Measurements from ENCODE around the gene MAN1C1. TPM values are rescaled to one million over a fixed set of nuclear protein-coding genes. Genes with fewer than 3 reads are reported as not detected.
A peak's percentile ranks its signal among the peaks of the same experiment; 100 is the strongest.
"Not testable (repeated sequence)": the region's sequence is repeated elsewhere in the genome, so short reads cannot be mapped to it uniquely, and the experiment has no call there.

Gene MAN1C1
- total RNA-seq, 1 donor from 2014 or later, result 22.6 TPM

DNA sequence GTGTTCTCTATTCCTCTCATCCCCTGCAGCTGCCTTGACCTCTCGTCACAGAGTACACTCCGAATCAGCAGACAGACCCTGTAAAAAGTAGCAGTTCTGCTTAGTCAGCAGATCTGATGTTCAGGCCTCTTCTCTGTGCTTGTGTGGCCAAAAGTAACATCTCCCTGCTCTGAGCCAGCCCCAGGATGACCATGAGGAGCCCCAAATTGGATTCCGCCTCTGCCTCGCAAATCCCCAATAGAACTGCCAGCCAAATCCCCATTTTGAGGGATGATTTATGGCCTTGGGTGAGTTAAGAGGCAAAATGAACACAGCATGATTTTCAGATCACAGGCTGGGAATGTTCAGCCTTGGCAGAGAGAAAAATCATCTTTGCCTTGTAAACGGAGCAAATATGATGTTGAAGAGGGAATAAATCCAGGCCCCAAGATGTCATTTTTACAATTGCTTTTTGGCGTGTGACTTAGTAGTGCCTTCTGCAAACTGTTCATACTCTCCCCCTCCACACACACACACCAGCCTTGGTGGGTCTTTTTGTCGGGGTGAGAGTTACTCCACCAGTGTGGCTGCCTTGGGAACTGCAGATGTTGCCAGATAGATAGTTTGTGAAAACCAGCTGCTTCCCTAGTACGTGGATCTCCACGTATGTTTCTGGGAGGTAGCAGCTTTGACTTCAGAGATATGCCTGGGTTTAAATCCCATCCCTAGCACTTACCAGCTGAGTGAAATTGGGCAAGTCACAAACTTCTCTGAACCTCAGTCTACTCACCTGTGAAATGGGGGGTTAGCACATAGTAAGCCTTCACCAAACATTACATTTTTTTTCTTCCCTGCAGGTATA is 77.8 kb downstream of the MAN1C1 start:
- H3K36me3 Mint-ChIP-seq (ENCODE audit: low read depth), result no peaks in the 10 kb centered on the region
- H3K4me1 Mint-ChIP-seq, result peaks cover 50% of the 10 kb centered on the region
- no peak overlapping the region for H3K4me3 Mint-ChIP-seq
- no peak for DNase-seq (ENCODE audit: low read depth, low spot score)
- TF ChIP-seq, protein P1, sequence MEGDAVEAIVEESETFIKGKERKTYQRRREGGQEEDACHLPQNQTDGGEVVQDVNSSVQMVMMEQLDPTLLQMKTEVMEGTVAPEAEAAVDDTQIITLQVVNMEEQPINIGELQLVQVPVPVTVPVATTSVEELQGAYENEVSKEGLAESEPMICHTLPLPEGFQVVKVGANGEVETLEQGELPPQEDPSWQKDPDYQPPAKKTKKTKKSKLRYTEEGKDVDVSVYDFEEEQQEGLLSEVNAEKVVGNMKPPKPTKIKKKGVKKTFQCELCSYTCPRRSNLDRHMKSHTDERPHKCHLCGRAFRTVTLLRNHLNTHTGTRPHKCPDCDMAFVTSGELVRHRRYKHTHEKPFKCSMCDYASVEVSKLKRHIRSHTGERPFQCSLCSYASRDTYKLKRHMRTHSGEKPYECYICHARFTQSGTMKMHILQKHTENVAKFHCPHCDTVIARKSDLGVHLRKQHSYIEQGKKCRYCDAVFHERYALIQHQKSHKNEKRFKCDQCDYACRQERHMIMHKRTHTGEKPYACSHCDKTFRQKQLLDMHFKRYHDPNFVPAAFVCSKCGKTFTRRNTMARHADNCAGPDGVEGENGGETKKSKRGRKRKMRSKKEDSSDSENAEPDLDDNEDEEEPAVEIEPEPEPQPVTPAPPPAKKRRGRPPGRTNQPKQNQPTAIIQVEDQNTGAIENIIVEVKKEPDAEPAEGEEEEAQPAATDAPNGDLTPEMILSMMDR (conservative IDR thresholded peaks at IDR 0.05), result no peak
- H3K9me3 Mint-ChIP-seq, result no peaks in the 10 kb centered on the region
- H3K27ac Mint-ChIP-seq (ENCODE audit: unreplicated experiment), result no peak overlapping the region
- no peaks in the 10 kb centered on the region for H3K27me3 Mint-ChIP-seq (ENCODE audit: low read depth)

DNA sequence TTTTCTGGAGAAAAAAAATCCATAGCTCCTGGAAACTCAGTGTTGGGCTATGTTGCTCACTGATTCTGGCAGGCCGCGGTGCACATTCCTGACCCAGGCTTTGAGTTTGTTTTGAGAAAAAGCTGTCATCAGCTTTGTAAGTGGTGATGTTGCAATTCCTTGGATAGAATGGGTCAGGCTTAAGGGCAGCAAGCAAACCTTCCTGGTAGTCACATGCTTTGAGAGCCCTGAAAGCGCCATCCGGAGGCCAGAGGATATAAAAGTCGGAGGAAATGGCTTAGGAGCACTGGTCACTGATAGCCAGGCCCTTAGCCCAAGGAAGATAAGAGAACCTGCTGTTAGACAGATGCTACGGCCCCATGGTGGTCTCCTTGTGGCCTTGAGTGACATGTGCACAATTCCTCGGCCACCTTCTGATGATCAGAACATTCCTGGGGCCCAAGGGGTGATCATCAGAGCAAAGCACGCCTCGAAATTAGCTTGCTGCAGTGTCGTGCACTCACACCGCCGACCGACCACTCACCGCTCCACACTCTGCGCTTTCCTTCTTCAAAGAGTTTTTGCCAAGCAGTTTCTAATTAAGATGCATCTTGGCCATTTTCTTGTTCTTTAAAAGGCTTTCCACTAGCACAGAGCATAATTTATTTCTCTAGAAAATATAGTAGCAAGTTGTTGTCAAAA is 78.6 kb downstream of the MAN1C1 start:
- Mint-ChIP-seq H3K4me1 (peaks cover 58% of the 10 kb centered on the region), H3K27ac (ENCODE audit: unreplicated experiment) (peak overlapping the region; percentile 14), H3K4me3 (no peak overlapping the region), H3K9me3 (no peaks in the 10 kb centered on the region), H3K36me3 (ENCODE audit: low read depth) (no peaks in the 10 kb centered on the region), H3K27me3 (ENCODE audit: low read depth) (no peaks in the 10 kb centered on the region)
- no peak for DNase-seq (ENCODE audit: low read depth, low spot score)
- TF ChIP-seq, protein P1 (conservative IDR thresholded peaks at IDR 0.05), result peak; percentile 21

DNA sequence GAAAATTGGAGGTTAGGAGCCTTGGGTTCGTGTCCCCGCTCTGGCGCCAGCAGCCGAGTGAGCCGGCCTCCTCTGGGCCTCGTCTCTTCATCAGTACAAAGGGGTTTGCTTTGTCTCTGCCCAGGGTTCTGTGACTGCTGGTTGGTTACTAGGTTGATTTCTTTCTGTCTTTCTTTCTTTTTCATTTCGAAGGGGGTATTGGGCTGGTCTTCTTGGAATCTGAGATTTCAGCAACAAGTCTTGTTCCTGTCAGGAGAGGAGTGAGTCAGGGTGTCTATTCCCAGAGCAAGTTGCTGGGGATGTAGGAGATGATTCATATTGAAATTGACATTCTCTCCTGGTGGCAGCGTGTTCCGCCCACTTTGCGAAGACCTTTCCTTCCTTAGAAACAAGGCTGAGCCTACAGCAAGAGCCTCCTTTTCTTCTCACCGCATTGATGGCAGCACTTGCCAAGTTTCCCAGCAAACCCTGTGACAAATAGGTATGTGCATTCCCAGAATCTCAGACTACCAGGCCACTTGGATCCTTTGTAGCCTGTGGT is 79.2 kb downstream of the MAN1C1 start:
- no peak for DNase-seq (ENCODE audit: low read depth, low spot score)
- peaks cover 65% of the 10 kb centered on the region for H3K4me1 Mint-ChIP-seq
- no peaks in the 10 kb centered on the region for H3K9me3 Mint-ChIP-seq
- TF ChIP-seq, protein P1 (conservative IDR thresholded peaks at IDR 0.05), result no peak
- H3K36me3 Mint-ChIP-seq (ENCODE audit: low read depth), result no peaks in the 10 kb centered on the region
- no peaks in the 10 kb centered on the region for H3K27me3 Mint-ChIP-seq (ENCODE audit: low read depth)
- peak overlapping the region; percentile 78 for H3K27ac Mint-ChIP-seq (ENCODE audit: unreplicated experiment)
- H3K4me3 Mint-ChIP-seq, result no peak overlapping the region

DNA sequence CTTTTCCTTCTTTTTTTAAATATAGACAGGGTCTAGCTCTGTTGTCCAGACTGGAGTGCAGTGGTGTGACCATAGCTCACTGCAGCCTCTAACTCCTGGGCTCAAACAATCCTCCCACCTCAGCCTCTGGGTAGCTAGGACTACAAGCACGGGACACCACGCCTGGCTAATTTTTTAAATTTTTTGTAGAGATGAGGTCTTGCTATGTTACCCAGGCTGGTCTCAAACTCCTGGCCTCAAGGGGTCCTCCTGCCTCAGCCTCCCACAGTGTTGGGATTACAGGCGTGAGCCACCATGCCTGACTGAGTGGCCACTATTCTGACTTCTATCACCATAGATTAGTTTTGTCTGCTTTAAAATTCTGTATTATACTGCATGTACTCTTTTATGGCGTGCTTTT is 80.1 kb downstream of the MAN1C1 start:
- H3K4me3 Mint-ChIP-seq; DNase-seq (ENCODE audit: low read depth, low spot score); H3K27me3 Mint-ChIP-seq (ENCODE audit: low read depth); H3K36me3 Mint-ChIP-seq (ENCODE audit: low read depth); H3K27ac Mint-ChIP-seq (ENCODE audit: unreplicated experiment); H3K9me3 Mint-ChIP-seq: not testable (repeated sequence)
- peaks cover 66% of the 10 kb centered on the region for H3K4me1 Mint-ChIP-seq

DNA sequence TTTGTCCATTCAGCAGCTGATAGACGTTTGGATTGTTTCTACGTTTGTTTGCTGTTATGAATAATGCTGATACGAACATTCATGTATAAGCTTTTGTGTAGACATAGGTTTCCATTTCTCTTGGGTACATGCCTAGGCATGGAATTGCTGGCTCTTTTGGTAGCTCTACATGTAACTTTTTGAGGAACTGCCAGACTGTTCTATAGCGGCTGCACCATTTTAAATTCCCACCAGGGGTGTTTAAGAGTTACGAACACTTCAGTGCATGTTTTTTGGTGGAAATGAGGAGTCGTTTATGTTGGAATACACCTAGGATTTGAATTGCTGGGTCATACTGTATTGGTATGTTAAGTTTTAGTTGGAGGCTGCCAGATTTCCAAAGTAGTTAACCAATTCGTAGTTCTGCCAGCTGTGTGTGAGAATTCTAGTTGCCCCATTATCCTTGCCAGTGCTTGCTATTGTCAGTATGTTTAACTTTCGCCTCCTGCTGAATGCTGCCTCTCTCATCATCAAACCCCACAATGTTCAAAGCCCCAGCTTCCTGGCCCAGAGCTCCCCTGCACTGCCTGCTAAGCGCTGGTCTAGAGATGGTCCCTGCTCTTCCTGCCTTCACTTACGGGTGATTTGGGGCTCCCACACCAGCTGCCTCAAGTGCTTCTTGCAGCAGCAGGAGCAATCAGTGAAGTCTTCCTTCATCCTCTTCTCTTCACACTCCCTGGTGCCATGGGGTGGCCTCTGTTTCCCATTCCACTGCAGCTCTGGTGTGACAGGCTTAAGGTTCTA is 81.0 kb downstream of the MAN1C1 start:
- peaks cover 71% of the 10 kb centered on the region for H3K4me1 Mint-ChIP-seq
- H3K27me3 Mint-ChIP-seq (ENCODE audit: low read depth), result no peaks in the 10 kb centered on the region
- no peak for DNase-seq (ENCODE audit: low read depth, low spot score)
- H3K36me3 Mint-ChIP-seq (ENCODE audit: low read depth), result no peaks in the 10 kb centered on the region
- H3K27ac Mint-ChIP-seq (ENCODE audit: unreplicated experiment), result no peak overlapping the region
- TF ChIP-seq, protein P1 (conservative IDR thresholded peaks at IDR 0.05), result no peak
- H3K4me3 Mint-ChIP-seq, result no peak overlapping the region
- H3K9me3 Mint-ChIP-seq, result no peaks in the 10 kb centered on the region

All from neural crest cell (in vitro differentiated cells).